Mesendoderm (in vitro differentiated cells): ENCODE measurements around the gene NISCH.

Experiments
- DNase-seq: peaks from one replicate; pipeline ENCODE4 v3.0.0; 2013
- H2AK5ac ChIP-seq: 2 replicates; pipeline ENCODE4 v1.6.1; 2013; ENCODE audit warnings: low read length, inconsistent platforms
- H2BK120ac ChIP-seq: 2 replicates; pipeline ENCODE4 v1.6.1; 2013; ENCODE audit warnings: low read depth, mild to moderate bottlenecking, low read length, moderate library complexity, mixed read lengths
- H2BK15ac ChIP-seq: replicated peaks from 2 replicates; pipeline ENCODE4 v1.6.1; 2013; ENCODE audit warnings: low read depth, mild to moderate bottlenecking, moderate library complexity
- H2BK5ac ChIP-seq: 2 replicates; pipeline ENCODE4 v1.6.1; 2013; ENCODE audit warnings: low read length, inconsistent platforms
- H3K18ac ChIP-seq: 2 replicates; pipeline ENCODE4 v1.6.1; 2013; ENCODE audit warnings: mild to moderate bottlenecking, low read length, mixed read lengths
- H3K23ac ChIP-seq: one replicate; pipeline ENCODE4 v1.6.1; 2013; ENCODE audit warnings: low read length
- H3K27ac ChIP-seq: 2 replicates; pipeline ENCODE4 v1.5.1; 2013; ENCODE audit warnings: low read depth, mild to moderate bottlenecking, inconsistent platforms, low read length, moderate library complexity
- H3K27me3 ChIP-seq: 2 replicates; pipeline ENCODE4 v1.6.1; 2013; ENCODE audit warnings: low read length, control low read depth, mild to moderate bottlenecking, inconsistent platforms; ENCODE audit not compliant: insufficient read depth, poor library complexity
- H3K36me3 ChIP-seq: 2 replicates; pipeline ENCODE4 v1.6.1; 2013; ENCODE audit warnings: low read length, inconsistent platforms; ENCODE audit not compliant: control insufficient read depth, insufficient read depth
- H3K4ac ChIP-seq: one replicate; pipeline ENCODE4 v1.6.1; 2013; ENCODE audit warnings: low read depth, mild to moderate bottlenecking, low read length, moderate library complexity
- H3K4me1 ChIP-seq: 2 replicates; pipeline ENCODE4 v1.6.1; 2013; ENCODE audit warnings: low read depth, low read length, inconsistent platforms; ENCODE audit not compliant: control insufficient read depth
- H3K4me2 ChIP-seq: 2 replicates; pipeline ENCODE4 v1.6.1; 2013; ENCODE audit warnings: low read length
- H3K4me3 ChIP-seq: 2 replicates; pipeline ENCODE4 v1.5.1; 2013; ENCODE audit warnings: mild to moderate bottlenecking, low read length
- H3K56ac ChIP-seq: one replicate; pipeline ENCODE4 v1.6.1; 2013; ENCODE audit warnings: low read length
- H3K79me1 ChIP-seq: 2 replicates; pipeline ENCODE4 v1.6.1; 2013; ENCODE audit warnings: low read length, inconsistent platforms
- H3K79me2 ChIP-seq: 2 replicates; pipeline ENCODE4 v1.6.1; 2013; ENCODE audit warnings: mild to moderate bottlenecking, low read length; ENCODE audit not compliant: control insufficient read depth, insufficient read depth
- H3K9ac ChIP-seq: 2 replicates; pipeline ENCODE4 v1.6.1; 2013; ENCODE audit warnings: low read length, inconsistent platforms
- H4K5ac ChIP-seq: one replicate; pipeline ENCODE4 v1.6.1; 2013; ENCODE audit warnings: low read length
- H4K8ac ChIP-seq: one replicate; pipeline ENCODE4 v1.6.1; 2013; ENCODE audit warnings: low read depth, mild to moderate bottlenecking, control low read depth, low read length, moderate library complexity
- WGBS: extraction: QIAGEN DNeasy Blood & Tissue Kit; methylation state at CpG from one replicate; pipeline ENCODE4 v1.1.7; 2013; ENCODE audit warnings: low lambda C conversion rate, missing lambda C conversion rate; ENCODE audit not compliant: insufficient coverage; ENCODE audit errors: extremely low coverage; 5-methylcytosine and 5-hydroxymethylcytosine counted together

NISCH gene

GRCh38 chr3:52440671-52441070 is 14.7 kb upstream of the NISCH start:
- no peak overlapping the region for H2AK5ac ChIP-seq
- H3K79me2 ChIP-seq = no peaks in the 10 kb centered on the region
- DNase-seq = no peak
- H3K4me3 ChIP-seq = no peak overlapping the region
- H3K18ac ChIP-seq = no peak overlapping the region
- H3K27ac ChIP-seq = no peak overlapping the region
- H3K23ac ChIP-seq = no peak overlapping the region
- no peaks in the 10 kb centered on the region for H3K79me1 ChIP-seq
- no peaks in the 10 kb centered on the region for H3K27me3 ChIP-seq
- H3K4ac ChIP-seq = no peak overlapping the region
- H2BK120ac ChIP-seq = no peak overlapping the region
- WGBS = no CpG with 5 or more reads among the region's 14 CpGs
- no peaks in the 10 kb centered on the region for H3K4me1 ChIP-seq
- no peak overlapping the region for H3K9ac ChIP-seq
- H3K56ac ChIP-seq = no peak overlapping the region
- no peak overlapping the region for H2BK5ac ChIP-seq
- no peak overlapping the region for H4K5ac ChIP-seq
- H3K4me2 ChIP-seq = no peak overlapping the region
- no peaks in the 10 kb centered on the region for H3K36me3 ChIP-seq
- no peak overlapping the region for H4K8ac ChIP-seq
- no peak overlapping the region for H2BK15ac ChIP-seq

DNA sequence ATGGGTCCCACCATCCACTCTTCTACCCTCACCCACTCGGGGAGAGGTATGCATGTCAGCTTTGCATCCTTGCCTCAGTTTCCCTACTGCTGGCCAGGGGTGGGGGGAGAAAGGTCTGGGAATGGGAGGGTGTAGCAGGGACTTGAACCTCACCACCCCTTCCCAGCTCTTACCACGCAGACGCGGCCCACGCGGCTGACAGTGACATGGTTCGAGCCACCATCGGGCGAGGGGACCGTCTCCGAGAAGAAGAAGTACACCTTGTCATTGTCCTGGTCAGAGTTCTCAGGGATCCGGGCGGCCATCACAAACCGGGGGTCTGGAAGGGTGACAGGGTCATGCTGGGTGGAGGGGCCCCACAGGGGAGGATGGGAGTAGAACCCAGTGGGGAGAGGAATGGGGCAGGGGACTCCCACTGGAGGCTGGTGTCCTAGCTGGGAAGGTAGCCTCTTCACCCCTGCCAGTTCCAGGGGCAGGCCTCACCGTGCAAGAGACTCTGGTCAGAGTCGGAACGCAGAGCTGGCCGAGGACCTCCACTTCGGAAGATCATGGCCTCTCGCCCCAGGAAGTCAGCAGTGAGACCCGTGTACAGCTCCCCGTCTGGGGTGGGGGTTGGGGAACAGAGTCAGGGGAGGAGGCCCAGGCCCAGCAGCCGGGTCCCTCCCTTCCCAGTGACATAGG is 14.2 kb upstream of the NISCH start:
- Histone ChIP-seq H3K4me3 (no peak overlapping the region), H3K79me1 (no peaks in the 10 kb centered on the region), H3K56ac (no peak overlapping the region), H2AK5ac (no peak overlapping the region), H4K8ac (no peak overlapping the region), H3K4me1 (no peaks in the 10 kb centered on the region), H3K27ac (no peak overlapping the region), H2BK15ac (no peak overlapping the region), H4K5ac (no peak overlapping the region), H2BK120ac (no peak overlapping the region), H3K4ac (no peak overlapping the region), H3K23ac (no peak overlapping the region), H3K18ac (no peak overlapping the region), H3K9ac (no peak overlapping the region), H3K79me2 (no peaks in the 10 kb centered on the region), H3K36me3 (no peaks in the 10 kb centered on the region), H3K27me3 (no peaks in the 10 kb centered on the region), H3K4me2 (no peak overlapping the region), H2BK5ac (no peak overlapping the region)
- WGBS = no CpG with 5 or more reads among the region's 23 CpGs
- no peak for DNase-seq

DNA sequence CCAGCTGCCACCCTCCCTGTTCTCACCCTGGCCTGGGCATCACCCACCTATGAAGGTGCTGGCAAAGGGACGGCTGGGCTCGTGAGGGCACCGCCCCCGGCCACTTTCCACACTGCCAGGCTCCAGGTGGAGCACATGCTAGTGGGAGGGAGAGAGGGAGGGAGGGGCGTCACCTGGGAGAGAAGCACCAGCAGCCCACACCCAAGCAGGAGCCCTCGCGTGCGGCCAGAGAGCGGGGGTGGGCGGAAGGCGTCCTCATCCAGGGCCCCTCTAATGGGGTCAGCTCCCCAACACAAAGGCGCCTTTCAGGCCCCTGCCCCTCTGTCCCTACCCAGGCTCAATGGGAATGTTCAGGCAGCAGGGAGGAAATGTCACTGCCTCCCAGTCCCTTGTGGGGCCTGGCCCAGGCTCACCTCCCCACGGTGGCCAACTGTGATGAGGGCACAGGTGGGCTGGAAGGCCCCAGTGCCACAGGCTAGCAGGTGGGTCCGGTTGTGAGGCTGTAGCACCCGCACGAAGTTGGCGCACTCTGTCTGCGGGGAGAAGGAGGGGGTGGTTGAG is 13.6 kb upstream of the NISCH start:
- Histone ChIP-seq H2AK5ac (no peak overlapping the region), H3K4ac (no peak overlapping the region), H3K18ac (no peak overlapping the region), H3K56ac (no peak overlapping the region), H2BK120ac (no peak overlapping the region), H3K27me3 (no peaks in the 10 kb centered on the region), H2BK15ac (no peak overlapping the region), H3K4me2 (no peak overlapping the region), H4K5ac (no peak overlapping the region), H3K4me3 (no peak overlapping the region), H3K27ac (no peak overlapping the region), H3K23ac (no peak overlapping the region), H3K36me3 (no peaks in the 10 kb centered on the region), H2BK5ac (no peak overlapping the region), H3K79me2 (no peaks in the 10 kb centered on the region), H3K9ac (no peak overlapping the region), H3K4me1 (no peaks in the 10 kb centered on the region), H3K79me1 (no peaks in the 10 kb centered on the region), H4K8ac (no peak overlapping the region)
- DNase-seq = no peak
- no CpG with 5 or more reads among the region's 18 CpGs for WGBS

- Histone ChIP-seq H3K56ac (no peak overlapping the region), H2AK5ac (no peak overlapping the region), H2BK5ac (no peak overlapping the region), H3K4me2 (no peak overlapping the region), H3K27ac (no peak overlapping the region), H3K18ac (no peak overlapping the region), H4K8ac (no peak overlapping the region), H3K4me3 (no peak overlapping the region), H3K4me1 (no peaks in the 10 kb centered on the region), H3K9ac (no peak overlapping the region), H3K79me1 (no peaks in the 10 kb centered on the region), H3K23ac (no peak overlapping the region), H2BK15ac (no peak overlapping the region), H3K79me2 (no peaks in the 10 kb centered on the region), H3K27me3 (no peaks in the 10 kb centered on the region), H4K5ac (no peak overlapping the region), H2BK120ac (no peak overlapping the region), H3K36me3 (no peaks in the 10 kb centered on the region), H3K4ac (no peak overlapping the region)
- no peak for DNase-seq
- WGBS = no CpG with 5 or more reads among the region's 16 CpGs
These were observed 12.8 kb upstream of the NISCH start for GRCh38 chr3:52442409-52443267.

DNA sequence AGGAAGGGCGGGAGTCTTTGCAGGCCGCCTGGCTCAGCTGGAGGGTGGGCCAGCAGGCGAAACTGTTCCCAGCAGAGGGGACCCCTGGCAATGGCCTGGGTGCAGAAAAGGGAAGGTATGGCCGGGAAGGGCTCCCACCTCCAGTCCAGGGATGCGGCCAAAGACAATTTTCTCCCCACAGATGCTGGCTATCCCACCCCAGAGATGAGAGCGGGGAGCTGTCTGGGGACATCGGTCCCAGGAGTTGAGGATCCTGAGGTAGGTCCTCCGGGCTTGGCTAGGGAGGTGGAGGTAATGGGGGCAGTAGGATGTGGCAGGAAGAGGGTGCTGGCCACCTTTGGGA is 12.2 kb upstream of the NISCH start:
- H3K79me1 ChIP-seq = no peaks in the 10 kb centered on the region
- H3K56ac ChIP-seq = no peak overlapping the region
- no peak overlapping the region for H3K27ac ChIP-seq
- H3K9ac ChIP-seq = no peak overlapping the region
- no peak overlapping the region for H3K4ac ChIP-seq
- H3K4me1 ChIP-seq = no peaks in the 10 kb centered on the region
- no peaks in the 10 kb centered on the region for H3K27me3 ChIP-seq
- H2BK120ac ChIP-seq = no peak overlapping the region
- H3K36me3 ChIP-seq = no peaks in the 10 kb centered on the region
- no peak for DNase-seq
- no peak overlapping the region for H3K18ac ChIP-seq
- H4K8ac ChIP-seq = no peak overlapping the region
- H3K4me2 ChIP-seq = no peak overlapping the region
- peak overlapping the region; percentile 24 for H3K23ac ChIP-seq
- H3K4me3 ChIP-seq = no peak overlapping the region
- no peaks in the 10 kb centered on the region for H3K79me2 ChIP-seq
- no peak overlapping the region for H2BK15ac ChIP-seq
- H2BK5ac ChIP-seq = no peak overlapping the region
- H4K5ac ChIP-seq = no peak overlapping the region
- H2AK5ac ChIP-seq = no peak overlapping the region
- WGBS = no CpG with 5 or more reads among the region's 8 CpGs
